DOHH2 (cell line): ENCODE results near the gene CARD18.

ENCODE experiments used
- EZH2phosphoT487 ChIP-seq: fragments of 200-600 bp; sonication (generic); IDR thresholded peaks from 2 replicates; pipeline ENCODE4 v1.6.1; 2017; ENCODE audit warnings: borderline replicate concordance, mild to moderate bottlenecking, antibody characterized with exemption, low read length, moderate library complexity, mixed read lengths
- TF ChIP-seq, protein P1 (sequence below): fragments of 200-600 bp; sonication (generic); IDR thresholded peaks from one replicate; pipeline ENCODE4 v1.5.1; 2014; ENCODE audit warnings: antibody characterized with exemption, mild to moderate bottlenecking, low read depth, low read length; ENCODE audit not compliant: poor library complexity, severe bottlenecking

DNA sequence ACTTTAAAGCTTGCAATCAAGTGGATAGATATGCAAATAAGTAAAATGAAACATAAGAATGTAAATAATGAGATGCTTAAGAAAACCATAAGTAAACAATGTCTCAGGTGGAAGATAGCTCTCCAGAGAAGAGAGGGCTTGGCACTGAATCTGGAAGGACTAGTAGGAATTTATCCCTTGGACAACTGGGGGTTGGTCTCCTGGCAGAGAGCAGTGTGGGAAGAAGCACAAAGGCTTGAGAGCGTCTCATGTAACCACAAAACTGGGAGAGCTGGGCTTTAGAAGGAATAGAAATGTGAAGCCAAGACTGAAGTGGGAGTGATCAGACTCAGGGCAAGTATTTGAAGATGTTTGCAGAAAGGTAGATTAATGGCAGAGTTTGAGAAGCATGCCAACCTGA is 31.3 kb downstream of the CARD18 start:
- TF ChIP-seq, protein P1, sequence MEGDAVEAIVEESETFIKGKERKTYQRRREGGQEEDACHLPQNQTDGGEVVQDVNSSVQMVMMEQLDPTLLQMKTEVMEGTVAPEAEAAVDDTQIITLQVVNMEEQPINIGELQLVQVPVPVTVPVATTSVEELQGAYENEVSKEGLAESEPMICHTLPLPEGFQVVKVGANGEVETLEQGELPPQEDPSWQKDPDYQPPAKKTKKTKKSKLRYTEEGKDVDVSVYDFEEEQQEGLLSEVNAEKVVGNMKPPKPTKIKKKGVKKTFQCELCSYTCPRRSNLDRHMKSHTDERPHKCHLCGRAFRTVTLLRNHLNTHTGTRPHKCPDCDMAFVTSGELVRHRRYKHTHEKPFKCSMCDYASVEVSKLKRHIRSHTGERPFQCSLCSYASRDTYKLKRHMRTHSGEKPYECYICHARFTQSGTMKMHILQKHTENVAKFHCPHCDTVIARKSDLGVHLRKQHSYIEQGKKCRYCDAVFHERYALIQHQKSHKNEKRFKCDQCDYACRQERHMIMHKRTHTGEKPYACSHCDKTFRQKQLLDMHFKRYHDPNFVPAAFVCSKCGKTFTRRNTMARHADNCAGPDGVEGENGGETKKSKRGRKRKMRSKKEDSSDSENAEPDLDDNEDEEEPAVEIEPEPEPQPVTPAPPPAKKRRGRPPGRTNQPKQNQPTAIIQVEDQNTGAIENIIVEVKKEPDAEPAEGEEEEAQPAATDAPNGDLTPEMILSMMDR = no peak
- no peak for TF ChIP-seq EZH2phosphoT487
